HEK293 (cell line): ENCODE data around the gene CYP1A1.

ENCODE experiments used
- BCL11B ChIP-seq: fragments of 450-650 bp; formaldehyde crosslinking; IDR thresholded peaks from 2 replicates; pipeline ENCODE4 v1.5.1; 2016; ENCODE audit warnings: low read depth, missing biosample characterization, missing genetic modification characterization
- CTCF ChIP-seq: fragments of 450-650 bp; formaldehyde crosslinking; IDR thresholded peaks from 2 replicates; pipeline ENCODE4 v1.5.1; 2016; ENCODE audit warnings: missing biosample characterization, missing genetic modification characterization
- EGR2 ChIP-seq: fragments of 450-650 bp; formaldehyde crosslinking; IDR thresholded peaks from 2 replicates; pipeline ENCODE4 v1.5.1; 2016; ENCODE audit warnings: low read depth, missing biosample characterization, missing genetic modification characterization
- GLIS1 ChIP-seq: fragments of 450-650 bp; formaldehyde crosslinking; IDR thresholded peaks from 2 replicates; pipeline ENCODE4 v1.5.1; 2016; ENCODE audit warnings: missing biosample characterization, missing genetic modification characterization
- GLIS2 ChIP-seq: fragments of 450-650 bp; formaldehyde crosslinking; IDR thresholded peaks from 2 replicates; pipeline ENCODE4 v1.5.1; 2016; ENCODE audit warnings: missing biosample characterization, missing genetic modification characterization
- IKZF3 ChIP-seq: fragments of 450-650 bp; IDR thresholded peaks from 2 replicates; pipeline ENCODE4 v1.5.0; 2018; ENCODE audit warnings: missing biosample characterization, mild to moderate bottlenecking, missing genetic modification characterization, moderate library complexity
- KLF8 ChIP-seq: fragments of 450-650 bp; formaldehyde crosslinking; IDR thresholded peaks from 2 replicates; pipeline ENCODE4 v1.5.1; 2016; ENCODE audit warnings: missing biosample characterization, missing genetic modification characterization
- KLF9 ChIP-seq: fragments of 450-650 bp; formaldehyde crosslinking; IDR thresholded peaks from 2 replicates; pipeline ENCODE4 v1.5.1; 2016; ENCODE audit warnings: missing biosample characterization, missing genetic modification characterization, low read depth
- PATZ1 ChIP-seq: fragments of 450-650 bp; formaldehyde crosslinking; IDR thresholded peaks from 2 replicates; pipeline ENCODE4 v1.5.1; 2016; ENCODE audit warnings: missing biosample characterization, missing genetic modification characterization
- PRDM1 ChIP-seq: fragments of 450-650 bp; formaldehyde crosslinking; IDR thresholded peaks from 2 replicates; pipeline ENCODE4; 2016; ENCODE audit warnings: missing biosample characterization, missing genetic modification characterization
- PRDM10 ChIP-seq: fragments of 450-650 bp; formaldehyde crosslinking; IDR thresholded peaks from 2 replicates; pipeline ENCODE4 v1.5.1; 2016; ENCODE audit warnings: missing biosample characterization, missing genetic modification characterization
- SP3 ChIP-seq: fragments of 450-650 bp; formaldehyde crosslinking; IDR thresholded peaks from 2 replicates; pipeline ENCODE4 v1.5.1; 2016; ENCODE audit warnings: missing biosample characterization, missing genetic modification characterization
- WT1 ChIP-seq: fragments of 450-650 bp; formaldehyde crosslinking; IDR thresholded peaks from 2 replicates; pipeline ENCODE4 v1.5.1; 2016; ENCODE audit warnings: missing biosample characterization, missing genetic modification characterization
- YY2 ChIP-seq: fragments of 450-650 bp; formaldehyde crosslinking; IDR thresholded peaks from 2 replicates; pipeline ENCODE4 v1.5.1; 2016; ENCODE audit warnings: missing biosample characterization, missing genetic modification characterization
- ZBTB10 ChIP-seq: fragments of 450-650 bp; formaldehyde crosslinking; IDR thresholded peaks from 2 replicates; pipeline ENCODE4 v1.5.1; 2016; ENCODE audit warnings: missing biosample characterization, missing genetic modification characterization
- ZBTB7A ChIP-seq: fragments of 450-650 bp; formaldehyde crosslinking; IDR thresholded peaks from 2 replicates; pipeline ENCODE4 v1.5.1; 2016; ENCODE audit warnings: low read depth, missing biosample characterization, missing genetic modification characterization
- ZFP69B ChIP-seq: fragments of 450-650 bp; formaldehyde crosslinking; IDR thresholded peaks from 2 replicates; pipeline ENCODE4 v1.5.1; 2016; ENCODE audit warnings: missing biosample characterization, missing genetic modification characterization
- ZIC2 ChIP-seq: fragments of 450-650 bp; formaldehyde crosslinking; IDR thresholded peaks from 2 replicates; pipeline ENCODE4 v1.5.1; 2016; ENCODE audit warnings: missing biosample characterization, missing genetic modification characterization
- ZNF2 ChIP-seq: fragments of 450-650 bp; formaldehyde crosslinking; IDR thresholded peaks from 2 replicates; pipeline ENCODE4 v1.5.1; 2016; ENCODE audit warnings: missing biosample characterization, missing genetic modification characterization
- ZNF23 ChIP-seq: fragments of 450-650 bp; formaldehyde crosslinking; IDR thresholded peaks from 2 replicates; pipeline ENCODE4 v1.5.1; 2016; ENCODE audit warnings: missing biosample characterization, missing genetic modification characterization, borderline replicate concordance
- ZNF335 ChIP-seq: fragments of 450-650 bp; formaldehyde crosslinking; conservative IDR thresholded peaks from 2 replicates; pipeline ENCODE4 v1.5.1; 2016; ENCODE audit warnings: missing biosample characterization, missing genetic modification characterization
- ZNF391 ChIP-seq: fragments of 450-650 bp; formaldehyde crosslinking; IDR thresholded peaks from 2 replicates; pipeline ENCODE4 v1.5.1; 2016; ENCODE audit warnings: low read depth, missing biosample characterization, missing genetic modification characterization, borderline replicate concordance
- ZNF398 ChIP-seq: fragments of 450-650 bp; formaldehyde crosslinking; IDR thresholded peaks from 2 replicates; pipeline ENCODE4 v1.5.1; 2017; ENCODE audit warnings: missing biosample characterization, missing genetic modification characterization
- ZNF423 ChIP-seq: fragments of 450-650 bp; formaldehyde crosslinking; IDR thresholded peaks from 2 replicates; pipeline ENCODE4 v1.5.1; 2016; ENCODE audit warnings: missing biosample characterization, missing genetic modification characterization
- ZNF558 ChIP-seq: fragments of 450-650 bp; formaldehyde crosslinking; IDR thresholded peaks from 2 replicates; pipeline ENCODE4 v1.5.1; 2016; ENCODE audit warnings: missing biosample characterization, missing genetic modification characterization
- ZNF629 ChIP-seq: fragments of 450-650 bp; formaldehyde crosslinking; IDR thresholded peaks from 2 replicates; pipeline ENCODE4 v1.5.1; 2017; ENCODE audit warnings: missing biosample characterization, missing genetic modification characterization

CYP1A1 gene

GRCh38 chr15:74725845-74726773, 781 bp upstream of the CYP1A1 start (continued):
- TF ChIP-seq ZNF398 (tag by site-specific recombination) (peak; percentile 89), IKZF3 (tag by site-specific recombination) (peak; percentile 50), ZNF2 (tag by site-specific recombination) (0 out of 2 replicates have a peak, but pooled peaks have one; percentile 11), ZNF558 (tag by site-specific recombination) (no peak), PRDM10 (tag by site-specific recombination) (peak; percentile 82), PRDM1 (tag by site-specific recombination) (no peak), CTCF (tag by site-specific recombination) (peak; percentile 78; the same call in 1 of the 2 replicates), ZNF629 (tag by site-specific recombination) (peak; percentile 22; the same call in 1 of the 2 replicates), BCL11B (tag by site-specific recombination) (no peak; the same call in none of the 2 replicates), GLIS1 (peak; percentile 83), ZBTB7A (tag by site-specific recombination) (peak; percentile 63; the same call in 1 of the 2 replicates), ZNF335 (tag by site-specific recombination) (peak; percentile 99), PATZ1 (tag by site-specific recombination) (peak; percentile 99), ZNF23 (tag by site-specific recombination) (no peak), GLIS2 (tag by site-specific recombination) (peak; percentile 98), KLF9 (tag by site-specific recombination) (peak; percentile 84), KLF8 (tag by site-specific recombination) (peak; percentile 60; the same call in 1 of the 2 replicates), ZNF391 (tag by site-specific recombination) (peak; percentile 16; the same call in 1 of the 2 replicates), ZBTB10 (peak; percentile 81), SP3 (tag by site-specific recombination) (peak; percentile 53), WT1 (tag by site-specific recombination) (peak; percentile 10; the same call in 1 of the 2 replicates), ZNF423 (tag by site-specific recombination) (0 out of 2 replicates have a peak, but pooled peaks have one; percentile 6), ZIC2 (peak; percentile 35; the same call in 1 of the 2 replicates), EGR2 (tag by site-specific recombination) (peak; percentile 47; the same call in 1 of the 2 replicates), ZFP69B (tag by site-specific recombination) (peak; percentile 60), YY2 (tag by site-specific recombination) (0 out of 2 replicates have a peak, but pooled peaks have one; percentile 26)
